Astrocyte of the spinal cord (primary cell): ENCODE data around the gene C15orf39.
"Not testable (repeated sequence)": the region's sequence is repeated elsewhere in the genome, so short reads cannot be mapped to it uniquely, and the experiment has no call there.

Experiments used
- DNase-seq: peaks from one replicate; pipeline ENCODE4 v3.0.0; 2011; ENCODE audit warnings: low read depth, low spot score
- H3K4me3 ChIP-seq: 2 replicates; pipeline ENCODE4 v1.5.1; 2011; ENCODE audit warnings: low read depth, mild to moderate bottlenecking, low read length, moderate library complexity
- CTCF ChIP-seq: IDR thresholded peaks from 2 replicates; pipeline ENCODE4 v1.5.1; 2012; ENCODE audit warnings: low read depth, mild to moderate bottlenecking, low read length, inconsistent platforms
- in situ Hi-C: cut with HindIII; loops from 2 replicates; pipeline ENCODE4 v1.10.0; 2017; ENCODE audit warnings: low sequenced_read_pairs

C15orf39 gene

GRCh38 chr15:75215107-75216004 is 13.7 kb downstream of the C15orf39 start:
- TF ChIP-seq CTCF = no peak
- no peak overlapping the region for H3K4me3 ChIP-seq
- DNase-seq = no peak
- in situ Hi-C loops = no loop called here

GRCh38 chr15:75217012-75217411 is 15.3 kb downstream of the C15orf39 start:
- DNase-seq = no peak
- no peak overlapping the region for H3K4me3 ChIP-seq
- TF ChIP-seq CTCF = no peak
- in situ Hi-C loops = no loop called here

GRCh38 chr15:75217574-75217973 is 15.9 kb downstream of the C15orf39 start:
- H3K4me3 ChIP-seq, DNase-seq, in situ Hi-C loops: not testable (repeated sequence)

GRCh38 chr15:75219507-75219929 is 17.8 kb downstream of the C15orf39 start:
- DNase-seq, in situ Hi-C loops, H3K4me3 ChIP-seq: not testable (repeated sequence)

- in situ Hi-C loops = no loop called here
- H3K4me3 ChIP-seq = no peak overlapping the region
- DNase-seq = no peak
- no peak for TF ChIP-seq CTCF
These were observed 22.0 kb downstream of the C15orf39 start for GRCh38 chr15:75223688-75224087.

GRCh38 chr15:75224281-75224680 is 22.6 kb downstream of the C15orf39 start:
- no peak for TF ChIP-seq CTCF
- no peak overlapping the region for H3K4me3 ChIP-seq
- no peak for DNase-seq
- in situ Hi-C loops = no loop called here

GRCh38 chr15:75225102-75225836 is 23.6 kb downstream of the C15orf39 start:
- DNase-seq, H3K4me3 ChIP-seq, in situ Hi-C loops: not testable (repeated sequence)
